Measurements from ENCODE around the gene MXRA5. TPM values are rescaled to one million over a fixed set of nuclear protein-coding genes. Genes with fewer than 3 reads are reported as not detected.

MXRA5 gene
- total and polyA plus RNA-seq, 2 of the 8 experiments (the other 6 are each of a cell fraction or from before 2014, with no cell fraction given): 0.56 to 1.7 TPM

DNA sequence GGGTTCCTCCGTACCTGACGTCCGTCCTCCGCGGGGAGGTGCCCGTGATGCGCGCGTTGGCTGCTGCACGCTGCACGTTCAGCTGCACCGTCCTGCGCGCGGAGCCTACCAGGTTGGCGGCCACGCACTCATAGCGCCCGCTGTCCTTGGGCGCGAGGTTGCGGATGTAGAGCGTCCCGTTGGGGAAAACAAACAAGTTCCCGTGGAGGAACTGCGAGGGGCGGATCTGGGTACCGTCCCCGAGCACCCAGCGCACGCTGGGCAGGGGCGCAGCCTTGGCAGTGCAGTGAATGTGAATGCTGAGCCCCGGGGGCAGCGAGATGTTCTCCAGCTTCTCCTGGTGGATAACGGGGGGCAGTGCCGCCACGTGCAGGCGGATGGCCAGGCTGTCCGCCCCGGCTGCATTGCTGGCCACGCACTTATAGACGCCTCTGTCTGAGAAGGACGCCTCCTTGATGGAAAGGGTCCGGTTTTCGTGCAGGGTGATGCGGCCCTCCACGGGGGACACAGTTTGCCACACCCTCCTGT is 29.2 kb downstream of the MXRA5 start (continued):
- TF ChIP-seq, protein P1, sequence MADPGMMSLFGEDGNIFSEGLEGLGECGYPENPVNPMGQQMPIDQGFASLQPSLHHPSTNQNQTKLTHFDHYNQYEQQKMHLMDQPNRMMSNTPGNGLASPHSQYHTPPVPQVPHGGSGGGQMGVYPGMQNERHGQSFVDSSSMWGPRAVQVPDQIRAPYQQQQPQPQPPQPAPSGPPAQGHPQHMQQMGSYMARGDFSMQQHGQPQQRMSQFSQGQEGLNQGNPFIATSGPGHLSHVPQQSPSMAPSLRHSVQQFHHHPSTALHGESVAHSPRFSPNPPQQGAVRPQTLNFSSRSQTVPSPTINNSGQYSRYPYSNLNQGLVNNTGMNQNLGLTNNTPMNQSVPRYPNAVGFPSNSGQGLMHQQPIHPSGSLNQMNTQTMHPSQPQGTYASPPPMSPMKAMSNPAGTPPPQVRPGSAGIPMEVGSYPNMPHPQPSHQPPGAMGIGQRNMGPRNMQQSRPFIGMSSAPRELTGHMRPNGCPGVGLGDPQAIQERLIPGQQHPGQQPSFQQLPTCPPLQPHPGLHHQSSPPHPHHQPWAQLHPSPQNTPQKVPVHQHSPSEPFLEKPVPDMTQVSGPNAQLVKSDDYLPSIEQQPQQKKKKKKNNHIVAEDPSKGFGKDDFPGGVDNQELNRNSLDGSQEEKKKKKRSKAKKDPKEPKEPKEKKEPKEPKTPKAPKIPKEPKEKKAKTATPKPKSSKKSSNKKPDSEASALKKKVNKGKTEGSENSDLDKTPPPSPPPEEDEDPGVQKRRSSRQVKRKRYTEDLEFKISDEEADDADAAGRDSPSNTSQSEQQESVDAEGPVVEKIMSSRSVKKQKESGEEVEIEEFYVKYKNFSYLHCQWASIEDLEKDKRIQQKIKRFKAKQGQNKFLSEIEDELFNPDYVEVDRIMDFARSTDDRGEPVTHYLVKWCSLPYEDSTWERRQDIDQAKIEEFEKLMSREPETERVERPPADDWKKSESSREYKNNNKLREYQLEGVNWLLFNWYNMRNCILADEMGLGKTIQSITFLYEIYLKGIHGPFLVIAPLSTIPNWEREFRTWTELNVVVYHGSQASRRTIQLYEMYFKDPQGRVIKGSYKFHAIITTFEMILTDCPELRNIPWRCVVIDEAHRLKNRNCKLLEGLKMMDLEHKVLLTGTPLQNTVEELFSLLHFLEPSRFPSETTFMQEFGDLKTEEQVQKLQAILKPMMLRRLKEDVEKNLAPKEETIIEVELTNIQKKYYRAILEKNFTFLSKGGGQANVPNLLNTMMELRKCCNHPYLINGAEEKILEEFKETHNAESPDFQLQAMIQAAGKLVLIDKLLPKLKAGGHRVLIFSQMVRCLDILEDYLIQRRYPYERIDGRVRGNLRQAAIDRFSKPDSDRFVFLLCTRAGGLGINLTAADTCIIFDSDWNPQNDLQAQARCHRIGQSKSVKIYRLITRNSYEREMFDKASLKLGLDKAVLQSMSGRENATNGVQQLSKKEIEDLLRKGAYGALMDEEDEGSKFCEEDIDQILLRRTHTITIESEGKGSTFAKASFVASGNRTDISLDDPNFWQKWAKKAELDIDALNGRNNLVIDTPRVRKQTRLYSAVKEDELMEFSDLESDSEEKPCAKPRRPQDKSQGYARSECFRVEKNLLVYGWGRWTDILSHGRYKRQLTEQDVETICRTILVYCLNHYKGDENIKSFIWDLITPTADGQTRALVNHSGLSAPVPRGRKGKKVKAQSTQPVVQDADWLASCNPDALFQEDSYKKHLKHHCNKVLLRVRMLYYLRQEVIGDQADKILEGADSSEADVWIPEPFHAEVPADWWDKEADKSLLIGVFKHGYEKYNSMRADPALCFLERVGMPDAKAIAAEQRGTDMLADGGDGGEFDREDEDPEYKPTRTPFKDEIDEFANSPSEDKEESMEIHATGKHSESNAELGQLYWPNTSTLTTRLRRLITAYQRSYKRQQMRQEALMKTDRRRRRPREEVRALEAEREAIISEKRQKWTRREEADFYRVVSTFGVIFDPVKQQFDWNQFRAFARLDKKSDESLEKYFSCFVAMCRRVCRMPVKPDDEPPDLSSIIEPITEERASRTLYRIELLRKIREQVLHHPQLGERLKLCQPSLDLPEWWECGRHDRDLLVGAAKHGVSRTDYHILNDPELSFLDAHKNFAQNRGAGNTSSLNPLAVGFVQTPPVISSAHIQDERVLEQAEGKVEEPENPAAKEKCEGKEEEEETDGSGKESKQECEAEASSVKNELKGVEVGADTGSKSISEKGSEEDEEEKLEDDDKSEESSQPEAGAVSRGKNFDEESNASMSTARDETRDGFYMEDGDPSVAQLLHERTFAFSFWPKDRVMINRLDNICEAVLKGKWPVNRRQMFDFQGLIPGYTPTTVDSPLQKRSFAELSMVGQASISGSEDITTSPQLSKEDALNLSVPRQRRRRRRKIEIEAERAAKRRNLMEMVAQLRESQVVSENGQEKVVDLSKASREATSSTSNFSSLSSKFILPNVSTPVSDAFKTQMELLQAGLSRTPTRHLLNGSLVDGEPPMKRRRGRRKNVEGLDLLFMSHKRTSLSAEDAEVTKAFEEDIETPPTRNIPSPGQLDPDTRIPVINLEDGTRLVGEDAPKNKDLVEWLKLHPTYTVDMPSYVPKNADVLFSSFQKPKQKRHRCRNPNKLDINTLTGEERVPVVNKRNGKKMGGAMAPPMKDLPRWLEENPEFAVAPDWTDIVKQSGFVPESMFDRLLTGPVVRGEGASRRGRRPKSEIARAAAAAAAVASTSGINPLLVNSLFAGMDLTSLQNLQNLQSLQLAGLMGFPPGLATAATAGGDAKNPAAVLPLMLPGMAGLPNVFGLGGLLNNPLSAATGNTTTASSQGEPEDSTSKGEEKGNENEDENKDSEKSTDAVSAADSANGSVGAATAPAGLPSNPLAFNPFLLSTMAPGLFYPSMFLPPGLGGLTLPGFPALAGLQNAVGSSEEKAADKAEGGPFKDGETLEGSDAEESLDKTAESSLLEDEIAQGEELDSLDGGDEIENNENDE (IDR thresholded peaks at IDR 0.05; ENCODE audit: insufficient replicate concordance, low read length): no peak
- no peak for TF ChIP-seq KDM1A (IDR thresholded peaks at IDR 0.05; ENCODE audit: borderline replicate concordance, low read length)
- no peak for TF ChIP-seq CEBPB (IDR thresholded peaks at IDR 0.05; ENCODE audit: low read depth, low read length)
- no peak for TF ChIP-seq RBBP5 (IDR thresholded peaks at IDR 0.05; ENCODE audit: borderline replicate concordance, low read depth, low read length)
- no peak for TF ChIP-seq GTF2F1 (IDR thresholded peaks at IDR 0.05; ENCODE audit: borderline replicate concordance, low read depth, low read length)
- TF ChIP-seq TEAD4 (IDR thresholded peaks at IDR 0.05; ENCODE audit: low read depth, low read length): no peak
- no peak for TF ChIP-seq SIRT6 (IDR thresholded peaks at IDR 0.05; ENCODE audit: low read length)
- no peak for TF ChIP-seq CTCF (IDR thresholded peaks at IDR 0.05; ENCODE audit: control extremely low read depth in 1 of 3, insufficient read depth in 1 of 3, low read depth in 1 of 3, low read length in 3 of 3)
- TF ChIP-seq GABPA (IDR thresholded peaks at IDR 0.05; ENCODE audit: borderline replicate concordance, insufficient read depth, low read length): no peak
